ENCODE results near the gene PNO1.
A peak's percentile ranks its signal among the peaks of the same experiment; 100 is the strongest.

PNO1 gene

DNA sequence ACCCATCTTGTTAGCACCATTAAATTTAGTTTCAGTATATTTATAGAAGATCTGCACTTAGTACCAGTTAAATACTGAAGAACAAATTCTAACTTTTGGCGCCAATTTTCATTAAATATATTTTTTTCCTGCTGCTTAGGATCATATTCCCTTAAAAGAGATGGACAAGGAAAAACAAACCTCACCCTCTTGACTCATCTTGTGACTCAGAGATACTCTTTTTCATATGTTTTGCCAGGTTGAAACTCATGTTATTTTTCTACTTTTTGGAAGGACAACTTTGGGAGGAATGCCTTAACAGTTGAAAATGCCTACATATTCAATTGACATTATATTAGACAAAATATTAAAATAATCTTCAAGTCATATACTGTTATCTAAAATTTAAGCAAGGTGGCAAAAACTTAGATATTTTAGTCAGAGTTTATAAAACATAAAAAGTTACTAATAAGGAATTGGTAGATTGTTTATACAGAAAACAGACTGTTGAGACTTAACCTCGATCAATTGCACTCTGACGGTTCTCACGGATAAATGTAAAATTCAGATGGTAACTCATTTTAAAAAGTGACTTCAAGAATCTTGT is 36.2 kb downstream of the PNO1 start:
- no peak for DNase-seq (ENCODE audit: low read depth in 2 of 2)

GRCh38 chr2:68195096-68195495 is 37.4 kb downstream of the PNO1 start:
- DNase-seq (ENCODE audit: low read depth in 2 of 2), result no peak

GRCh38 chr2:68196120-68196716 is 38.5 kb downstream of the PNO1 start:
- DNase-seq (ENCODE audit: low read depth in 2 of 2), result peak in 1 of 2 donors; percentile 18

DNA sequence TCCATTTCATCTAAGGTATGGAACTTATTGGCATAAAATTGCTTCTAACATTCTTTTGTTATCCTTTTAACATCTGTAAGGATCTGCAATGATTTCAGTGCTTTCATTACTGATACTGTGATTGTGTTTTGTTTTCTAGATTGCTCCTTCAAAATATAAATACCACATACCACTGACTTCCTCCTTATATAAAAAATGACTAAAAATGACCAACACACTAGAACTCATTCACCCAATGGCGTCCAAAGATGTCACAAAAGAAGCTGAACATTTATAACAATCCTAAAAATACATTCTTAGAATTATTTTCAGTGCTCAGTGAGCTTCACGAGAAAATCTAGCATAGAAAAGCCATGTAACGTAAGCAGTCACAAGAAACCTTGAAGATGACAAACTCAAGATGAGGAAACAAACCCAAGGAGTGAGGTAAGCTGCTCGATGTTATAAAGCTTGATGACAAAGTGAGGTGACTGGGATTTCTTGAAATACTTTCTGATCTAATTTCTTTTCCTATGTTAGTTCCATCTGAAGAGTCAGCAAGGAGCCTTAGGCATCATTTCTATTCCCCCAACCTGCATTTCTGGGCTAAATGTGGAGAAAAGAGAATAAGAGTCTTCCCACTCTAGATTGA is 42.6 kb downstream of the PNO1 start:
- DNase-seq (ENCODE audit: low read depth in 2 of 2), result no peak

DNA sequence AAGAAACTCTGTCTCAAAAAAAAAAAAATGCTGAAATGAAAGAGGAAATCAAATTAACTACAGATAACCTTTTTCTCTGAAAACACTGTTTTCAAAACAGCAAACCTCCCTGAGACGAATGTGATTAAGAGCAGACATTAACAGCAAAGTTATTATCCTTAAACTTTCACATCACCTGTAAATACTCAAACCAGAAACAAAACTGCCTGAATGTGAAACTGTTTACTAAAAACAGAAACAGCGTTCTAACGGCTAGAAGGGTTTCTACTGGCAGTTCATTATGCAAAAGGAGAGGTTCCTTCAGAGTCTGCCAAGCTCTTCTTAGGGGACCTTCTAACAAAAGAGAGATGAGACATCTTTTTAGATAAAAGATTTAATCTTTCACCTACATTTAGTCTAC is 45.9 kb downstream of the PNO1 start:
- DNase-seq (ENCODE audit: low read depth in 2 of 2), result no peak

- DNase-seq (ENCODE audit: low read depth in 2 of 2), result no peak
These were observed 49.1 kb downstream of the PNO1 start for GRCh38 chr2:68206793-68207192.

- DNase-seq (ENCODE audit: low read depth in 2 of 2), result no peak
These were observed 56.7 kb downstream of the PNO1 start for GRCh38 chr2:68214381-68214780.

GRCh38 chr2:68216454-68217310 is 59.0 kb downstream of the PNO1 start:
- no peak for DNase-seq (ENCODE audit: low read depth in 2 of 2)

DNA sequence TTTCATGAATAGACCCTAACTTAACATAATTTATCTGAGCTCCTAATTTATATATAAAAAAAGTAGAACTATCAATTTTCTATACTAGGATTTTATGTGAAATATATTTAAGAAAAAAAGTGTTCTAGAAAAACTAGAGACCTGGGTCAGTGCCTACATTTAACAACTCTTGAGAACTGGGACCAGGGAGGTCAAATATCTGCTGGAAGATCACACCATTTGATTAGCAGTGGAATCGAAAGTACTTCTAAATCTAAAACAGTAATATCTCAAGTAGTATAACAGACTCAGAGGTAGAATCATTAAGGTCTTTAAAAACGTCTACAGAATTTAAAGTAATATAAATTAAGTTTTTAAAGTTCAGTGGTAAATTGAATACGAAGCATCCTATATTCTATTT is 60.0 kb downstream of the PNO1 start:
- no peak for DNase-seq (ENCODE audit: low read depth in 2 of 2)

DNA sequence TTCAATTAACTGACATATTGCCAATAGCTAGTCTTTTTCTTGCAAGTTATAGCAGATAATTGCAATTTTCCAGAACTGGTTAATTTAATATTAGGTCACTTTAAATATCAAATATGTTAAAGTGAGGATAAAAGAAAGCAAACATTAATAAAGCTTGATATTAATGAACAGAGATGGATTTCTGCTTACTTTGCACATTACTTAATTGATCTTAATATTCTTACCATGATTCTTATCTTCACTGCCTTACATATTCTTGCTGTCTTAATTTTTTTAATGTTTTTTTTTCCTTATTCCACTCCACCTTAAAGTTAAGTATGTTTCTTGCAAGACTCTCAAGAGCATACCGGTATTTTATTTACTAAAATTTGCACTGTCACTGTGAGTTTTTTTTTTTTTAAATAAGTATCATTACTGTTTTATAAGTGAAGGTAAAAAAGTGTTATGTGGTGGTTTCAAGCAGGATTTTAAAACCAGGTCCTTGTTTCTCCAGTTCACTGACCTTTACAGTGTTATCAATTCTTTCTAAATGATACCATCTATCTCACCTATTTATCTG is 60.7 kb downstream of the PNO1 start:
- DNase-seq (ENCODE audit: low read depth in 2 of 2), result no peak

DNA sequence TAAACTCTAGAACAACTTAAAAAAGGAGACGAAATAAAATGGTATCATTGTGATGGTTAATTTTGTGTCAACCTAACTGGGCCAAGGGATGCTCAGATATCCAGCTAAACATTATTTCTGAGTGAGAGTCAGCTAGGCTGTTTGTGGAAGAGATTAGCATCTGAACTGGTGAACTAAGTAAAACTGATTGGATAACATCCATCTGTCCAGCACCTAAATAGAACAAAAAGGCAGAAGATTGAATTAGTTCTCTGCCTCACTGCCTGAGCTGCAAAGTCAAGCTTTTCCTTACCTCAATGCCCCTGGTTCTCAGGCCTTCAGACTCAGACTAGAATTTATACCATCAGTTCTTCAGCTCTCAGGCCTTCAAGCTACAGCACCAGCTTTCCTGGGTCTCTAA is 64.6 kb downstream of the PNO1 start:
- DNase-seq (ENCODE audit: low read depth in 2 of 2), result no peak

DNA sequence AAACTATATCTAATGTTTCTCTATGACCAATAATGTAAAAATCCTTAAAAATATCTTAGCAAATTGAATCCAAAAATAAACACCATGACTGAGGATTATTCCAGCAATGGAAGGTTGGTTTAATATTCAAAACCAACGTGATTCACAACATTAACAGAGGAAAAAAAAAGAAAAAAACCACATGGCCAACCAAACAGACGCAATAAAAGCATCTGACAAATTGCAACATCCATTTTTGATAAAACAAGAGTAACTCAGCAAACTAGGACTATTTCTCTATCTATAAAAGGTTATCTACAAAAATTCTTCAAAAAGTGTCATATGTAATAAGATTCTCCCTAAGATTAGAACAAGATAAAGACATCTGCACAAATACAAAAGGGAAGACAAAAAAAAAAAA is 65.7 kb downstream of the PNO1 start:
- no peak for DNase-seq (ENCODE audit: low read depth in 2 of 2)

- DNase-seq (ENCODE audit: low read depth in 2 of 2), result peak; percentile 1 to 2
These were observed 67.5 kb downstream of the PNO1 start for GRCh38 chr2:68225119-68225632.

Measured in stimulated activated CD8-positive, alpha-beta memory T cell treated with anti-CD3 and anti-CD28 coated beads, Interleukin-2, amount 100 ng/mL, for 1 hour (primary cell).